NCI-H446 treated with DMSO at 0.1 percent for 48 hours (cell line): Measurements from ENCODE around the gene GUCY1A1.

Experiments
- DNase-seq: peaks from one replicate; lab custom pipeline; 2025; lab: John Stamatoyannopoulos, UW

The GUCY1A1 gene

DNA sequence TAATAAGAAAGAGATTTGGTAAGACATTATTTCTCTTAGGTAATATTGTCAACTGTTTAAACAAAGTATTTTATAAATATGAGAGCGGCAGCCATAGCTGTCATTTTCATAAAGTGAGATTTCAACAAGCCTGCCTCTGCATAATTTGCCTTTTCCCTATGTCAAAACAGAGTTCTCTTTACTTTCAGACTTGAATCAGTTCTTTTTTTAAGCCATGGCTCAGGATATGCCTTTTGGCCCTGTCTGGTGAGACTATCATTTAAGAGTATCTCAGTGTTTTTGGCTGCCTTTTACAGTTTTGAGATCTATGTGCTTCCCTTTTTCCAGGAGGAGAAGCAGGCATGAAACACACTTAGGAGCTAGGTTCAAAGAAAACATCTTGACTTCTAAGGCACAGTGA lies 7.5 kb upstream of the GUCY1A1 start:
- no peak for DNase-seq

GRCh38 chr4:155660436-155660835 lies 6.2 kb upstream of the GUCY1A1 start:
- no peak for DNase-seq

- DNase-seq = no peak
These were observed 1.6 kb upstream of the GUCY1A1 start for GRCh38 chr4:155665054-155665453.

DNA sequence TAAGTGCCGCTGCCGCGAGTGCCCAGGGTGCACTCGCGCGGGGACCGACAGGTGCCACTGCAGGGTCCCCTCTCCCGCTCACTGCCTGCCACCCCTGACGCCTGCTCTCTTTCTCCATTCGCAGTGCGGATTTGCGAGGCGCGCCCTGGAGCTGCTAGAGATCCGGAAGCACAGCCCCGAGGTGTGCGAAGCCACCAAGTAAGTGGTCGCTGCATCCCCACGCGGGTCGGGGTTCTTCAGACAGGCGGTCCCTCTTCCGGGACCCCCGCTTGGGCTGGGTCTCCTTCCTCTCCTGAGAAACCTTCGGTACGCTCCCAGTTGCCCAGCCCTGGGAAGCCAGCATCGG lies 547 bp downstream of the GUCY1A1 start:
- no peak for DNase-seq

- DNase-seq = peak; percentile 16
These were observed 1.2 kb downstream of the GUCY1A1 start for GRCh38 chr4:155667568-155668511.

DNA sequence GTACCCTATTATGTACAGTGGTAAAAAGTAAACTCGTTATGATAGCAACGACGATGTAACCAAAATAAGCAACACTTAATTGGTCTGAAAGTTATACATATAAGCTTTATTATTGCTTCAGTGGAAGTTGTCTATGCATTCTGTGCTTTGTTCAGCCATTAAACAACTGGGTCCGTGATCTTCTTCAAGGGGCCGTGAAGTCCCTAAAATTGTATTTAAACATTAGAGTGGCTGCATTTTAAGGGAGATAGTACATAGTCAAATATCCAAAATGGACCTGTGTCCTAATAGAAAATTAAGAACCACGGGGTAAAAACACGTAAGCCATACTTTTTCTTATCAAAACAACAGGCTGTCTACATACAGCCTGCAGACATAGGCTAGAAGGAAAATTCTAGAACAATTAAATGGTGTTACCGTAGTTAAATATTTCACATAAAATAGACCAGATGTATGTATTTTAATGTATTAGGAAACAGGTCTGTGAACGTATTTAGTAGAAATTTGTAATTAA lies 2.1 kb downstream of the GUCY1A1 start:
- no peak for DNase-seq

DNA sequence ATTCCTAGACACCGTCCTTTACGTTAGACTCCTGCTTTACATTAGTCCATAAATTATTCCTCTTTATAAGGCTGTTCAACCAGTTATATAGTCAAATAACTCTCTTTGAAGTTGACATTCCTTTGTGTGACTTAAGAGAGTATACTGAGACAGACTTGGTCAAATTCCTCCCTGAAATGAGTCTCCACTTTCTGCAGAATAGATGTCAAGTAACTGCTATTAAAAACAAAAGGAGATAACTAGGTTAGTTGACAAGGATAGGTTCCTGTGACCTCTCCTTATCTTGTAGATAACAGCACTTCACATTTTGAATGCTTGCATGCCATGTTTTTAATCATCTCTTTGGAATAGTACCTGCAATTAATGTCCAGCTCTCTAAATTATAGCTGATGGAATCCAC lies 5.7 kb downstream of the GUCY1A1 start:
- no peak for DNase-seq

DNA sequence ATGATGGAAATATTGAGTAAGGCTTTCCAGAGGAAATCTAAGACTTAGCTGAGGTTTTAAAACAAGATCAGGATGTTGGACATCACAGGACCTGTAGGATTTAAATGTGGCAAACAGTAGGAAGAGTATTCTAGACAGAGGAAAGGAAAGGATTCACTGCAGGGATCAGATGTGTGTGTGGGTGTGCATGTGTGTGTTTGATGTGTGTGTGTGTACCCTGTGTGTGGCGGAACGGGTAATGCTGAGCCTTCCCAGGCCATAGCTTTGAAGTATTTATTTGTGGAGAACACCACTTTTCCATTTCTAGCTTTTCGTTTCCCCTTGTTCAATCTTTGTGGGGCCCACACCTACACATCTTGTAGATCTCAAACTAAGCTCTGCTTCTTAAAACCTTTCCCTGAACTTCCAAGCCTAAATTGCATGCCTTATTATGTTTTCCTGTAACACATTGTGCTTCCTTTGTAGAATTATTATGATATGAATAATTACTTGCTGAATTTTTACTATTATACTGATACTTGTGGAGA lies 6.9 kb downstream of the GUCY1A1 start:
- DNase-seq = no peak

DNA sequence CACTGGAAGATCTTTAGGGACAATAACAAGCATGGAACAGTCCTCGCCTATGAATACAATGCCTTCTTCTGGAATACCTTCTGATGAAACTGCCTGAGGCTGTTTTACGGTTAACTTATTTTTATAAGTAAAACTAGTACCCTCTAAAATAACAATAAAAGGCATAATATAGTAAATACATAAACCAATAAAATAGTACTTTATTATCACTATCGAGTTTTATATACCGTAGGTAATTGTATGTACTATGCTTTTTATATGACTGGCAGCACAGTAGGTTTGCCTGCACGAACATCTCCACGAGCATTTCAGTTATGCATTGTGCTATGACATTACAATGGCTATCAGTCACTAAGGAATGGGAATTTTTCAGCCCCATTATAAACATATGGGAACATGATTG lies 8.0 kb downstream of the GUCY1A1 start:
- no peak for DNase-seq

GRCh38 chr4:155675709-155676429 lies 9.2 kb downstream of the GUCY1A1 start:
- DNase-seq = no peak

GRCh38 chr4:155676430-155676825 lies 9.8 kb downstream of the GUCY1A1 start:
- no peak for DNase-seq

DNA sequence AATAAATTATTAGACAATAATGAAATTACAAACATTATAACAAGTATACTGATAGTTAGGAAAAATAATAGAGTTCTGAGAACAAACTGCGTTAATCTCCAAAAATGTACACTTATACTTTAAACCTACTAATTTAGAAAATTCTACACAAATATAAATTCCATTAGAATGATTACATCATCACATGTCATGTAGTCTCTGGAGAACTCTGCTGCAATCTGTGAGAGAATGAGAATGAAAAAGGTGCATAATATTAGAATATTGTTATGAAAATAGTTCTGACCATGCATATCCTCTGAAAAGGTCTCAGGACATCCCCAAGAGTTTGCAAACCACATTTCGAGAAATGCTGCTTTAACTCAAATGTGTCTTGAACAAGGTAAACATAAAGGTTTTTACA lies 11.4 kb downstream of the GUCY1A1 start:
- no peak for DNase-seq

- peak; percentile 31 for DNase-seq
These were observed 12.7 kb downstream of the GUCY1A1 start for GRCh38 chr4:155679343-155679742.

GRCh38 chr4:155681886-155682285 lies 15.2 kb downstream of the GUCY1A1 start:
- no peak for DNase-seq

DNA sequence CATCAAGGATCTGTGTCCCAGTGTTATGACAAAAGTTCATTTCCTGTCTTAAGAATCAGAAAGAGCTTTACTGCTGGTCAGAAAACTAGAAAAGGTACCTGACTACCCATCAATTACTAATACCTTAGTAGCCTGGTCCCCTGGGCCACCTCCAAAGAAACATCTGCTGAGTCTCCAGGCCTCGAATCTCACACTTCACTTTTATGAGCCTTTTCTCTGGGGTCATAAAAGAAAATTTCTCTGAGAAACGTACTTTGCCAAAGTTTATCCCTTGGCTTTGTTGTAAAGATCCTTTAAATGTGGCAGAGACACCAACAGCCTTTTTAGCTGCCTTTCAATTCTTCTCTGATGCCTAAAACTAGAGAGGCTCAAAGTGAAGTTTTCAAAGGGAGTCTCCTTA lies 17.8 kb downstream of the GUCY1A1 start:
- DNase-seq = no peak

DNA sequence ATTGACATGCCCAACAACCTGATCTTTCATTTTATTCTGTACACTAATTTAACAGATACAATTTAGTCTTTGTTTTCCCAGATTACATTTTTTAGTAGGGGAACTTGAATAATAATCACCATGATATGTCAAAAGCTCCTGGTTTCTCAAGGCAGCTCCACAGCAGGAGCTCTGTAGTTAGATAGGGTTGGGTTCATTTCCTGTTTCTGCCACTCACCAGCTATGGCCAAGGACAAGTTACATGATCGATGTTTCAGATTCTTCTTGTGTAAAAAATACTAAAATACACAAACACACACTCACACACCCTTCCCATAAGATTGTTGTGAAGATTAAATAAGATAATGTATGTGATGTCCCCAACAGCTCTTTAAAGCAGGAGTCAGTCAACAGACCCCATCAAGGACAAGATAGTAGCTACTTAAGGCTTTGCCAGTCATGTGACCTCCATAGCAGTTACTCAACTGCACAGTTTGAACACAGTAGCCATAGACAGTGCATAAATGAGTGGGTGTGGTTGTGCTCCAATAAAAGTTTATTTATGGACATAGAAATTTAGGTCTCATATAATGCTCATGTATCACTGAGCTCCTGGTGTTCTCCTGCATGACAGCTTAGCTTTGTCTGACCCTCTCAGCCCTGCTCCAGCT lies 18.4 kb downstream of the GUCY1A1 start:
- no peak for DNase-seq

DNA sequence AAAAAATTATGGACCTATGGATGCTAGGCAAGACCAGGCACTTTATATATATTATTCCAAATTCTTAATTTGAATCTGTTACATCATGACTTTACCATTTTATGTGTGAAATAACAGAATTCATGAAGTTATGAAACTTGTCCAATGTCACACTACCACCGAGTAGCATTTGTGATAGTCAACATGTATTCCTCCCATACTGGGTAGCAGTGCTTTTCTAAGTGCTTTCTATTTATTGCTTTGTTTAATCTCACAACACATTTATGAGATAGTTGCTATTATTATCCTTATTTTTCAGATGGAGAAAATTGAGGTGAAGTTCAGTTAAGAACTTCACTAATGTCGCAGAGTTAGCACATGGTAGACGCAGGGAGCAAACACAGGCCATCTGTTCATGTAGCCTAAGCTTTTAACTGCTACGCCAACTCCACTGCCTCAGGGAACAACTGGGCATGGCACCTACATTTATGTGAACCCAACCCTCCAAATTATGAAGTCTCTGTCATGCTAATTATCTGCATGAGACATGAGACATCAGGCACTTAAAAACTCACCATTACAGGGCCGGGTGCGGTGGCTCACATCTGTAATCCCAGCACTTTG lies 20.8 kb downstream of the GUCY1A1 start:
- peak; percentile 47 for DNase-seq

DNA sequence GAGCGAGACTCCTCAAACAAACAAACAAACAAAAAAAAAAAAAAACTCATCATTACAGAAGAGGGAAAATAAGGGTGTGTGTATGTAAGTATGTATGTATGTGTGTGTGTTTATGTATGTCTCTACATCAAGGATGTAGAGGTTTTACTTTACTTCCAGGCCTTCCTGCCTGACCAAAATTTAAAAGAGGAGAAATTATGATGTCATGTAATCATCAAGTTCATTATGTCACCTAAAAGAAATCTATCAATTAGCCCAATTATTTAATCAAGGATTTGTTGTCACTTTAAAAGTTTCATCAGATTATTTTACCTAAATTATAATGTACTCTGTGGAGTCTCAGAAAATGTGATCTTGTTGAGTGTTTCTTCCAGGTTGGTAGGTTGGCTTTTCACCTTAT lies 21.6 kb downstream of the GUCY1A1 start:
- no peak for DNase-seq

DNA sequence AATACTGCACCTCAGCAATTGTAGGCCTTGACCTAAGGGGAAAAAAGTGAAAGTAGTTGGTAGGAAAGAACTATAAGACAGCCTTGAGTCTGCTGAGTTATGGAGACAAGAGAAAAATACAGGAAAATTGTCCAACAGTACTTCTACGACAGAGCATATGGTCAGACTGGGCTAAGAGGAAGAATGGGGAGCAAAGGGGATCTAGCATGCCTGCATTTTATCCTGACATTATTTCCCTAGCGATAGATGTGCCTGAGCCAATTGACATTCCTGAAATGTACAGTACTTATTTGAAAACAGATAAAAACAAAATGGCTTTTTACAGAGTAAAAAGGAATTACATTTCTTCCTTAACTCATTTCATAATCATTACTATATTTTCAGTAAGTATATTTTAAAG lies 22.2 kb downstream of the GUCY1A1 start:
- DNase-seq = no peak

GRCh38 chr4:155690044-155690837 lies 23.6 kb downstream of the GUCY1A1 start:
- no peak for DNase-seq

DNA sequence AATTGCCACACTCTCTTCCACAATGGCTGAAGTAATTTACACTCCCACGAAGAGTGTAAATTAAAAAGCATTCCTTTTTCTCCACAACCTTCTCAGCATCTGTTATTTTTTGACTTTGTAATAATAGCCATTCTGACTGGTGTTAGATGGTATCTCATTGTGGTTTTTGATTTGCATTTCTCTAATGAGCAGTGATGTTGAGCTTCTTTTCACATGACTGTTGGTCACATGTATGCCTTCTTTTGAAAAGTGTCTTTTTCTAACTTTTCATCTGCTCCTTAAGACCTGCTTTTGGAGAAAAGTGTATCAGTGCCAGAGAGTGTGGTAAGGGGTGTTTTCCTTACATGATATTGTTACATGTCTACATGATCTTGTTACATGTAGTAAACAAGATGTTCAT lies 25.7 kb downstream of the GUCY1A1 start:
- DNase-seq = no peak
